Neural crest cell (in vitro differentiated cells): ENCODE results near the gene TIMM9. TPM values are rescaled to one million over a fixed set of nuclear protein-coding genes. Genes with fewer than 3 reads are reported as not detected.
A peak's percentile ranks its signal among the peaks of the same experiment; 100 is the strongest.

ENCODE experiments used
- DNase-seq: peaks from one replicate; pipeline ENCODE4 v3.0.0; 2021; ENCODE audit warnings: low read depth, mixed read lengths, low spot score
- H3K27ac Mint-ChIP-seq: one replicate; pipeline ENCODE4 v1.8.0; 2021; ENCODE audit warnings: mild to moderate bottlenecking, mixed read lengths; ENCODE audit not compliant: unreplicated experiment
- H3K27me3 Mint-ChIP-seq: 2 replicates; pipeline ENCODE4 v1.8.0; 2021; ENCODE audit warnings: low read depth, mild to moderate bottlenecking, mixed read lengths
- H3K36me3 Mint-ChIP-seq: 2 replicates; pipeline ENCODE4 v1.8.0; 2021; ENCODE audit warnings: low read depth, mild to moderate bottlenecking, mixed read lengths
- H3K4me1 Mint-ChIP-seq: 2 replicates; pipeline ENCODE4 v1.8.0; 2021; ENCODE audit warnings: mixed read lengths
- H3K4me3 Mint-ChIP-seq: one replicate; pipeline ENCODE4 v1.8.0; 2021; ENCODE audit warnings: mild to moderate bottlenecking, mixed read lengths
- H3K9me3 Mint-ChIP-seq: 2 replicates; pipeline ENCODE4 v1.8.0; 2021; ENCODE audit warnings: mixed read lengths
- total RNA-seq: library from RNA; stranded (reverse); gene quantifications from 2 replicates; pipeline ENCODE4 v1.2.1, GENCODE V29; 2021
- TF ChIP-seq, protein P1 (sequence below): fragments of 200-600 bp; sonication (generic); conservative IDR thresholded peaks from 2 replicates; pipeline ENCODE4 v1.5.0; 2021; ENCODE audit warnings: antibody characterized with exemption, mild to moderate bottlenecking

TIMM9 gene
- total RNA-seq, 1 donor from 2014 or later = 41.0 TPM

DNA sequence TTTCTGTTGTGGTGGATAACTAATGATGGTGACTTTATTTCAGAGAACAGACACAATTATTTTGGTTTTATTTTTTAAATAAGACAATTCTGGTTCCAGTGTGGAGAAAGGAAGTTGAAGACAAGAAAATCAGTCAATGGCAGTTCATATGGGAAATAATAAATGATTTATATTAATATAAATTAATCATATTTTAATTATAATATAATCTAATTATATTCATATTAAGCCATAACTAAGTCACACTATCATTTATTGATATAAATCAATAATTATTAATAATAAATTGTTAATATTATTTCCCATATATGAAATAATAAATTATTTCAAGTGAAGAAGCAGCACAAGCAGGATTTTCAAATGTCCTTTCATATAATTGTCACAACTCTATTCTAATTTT, 28.8 kb downstream of the TIMM9 start:
- no peaks in the 10 kb centered on the region for H3K9me3 Mint-ChIP-seq

DNA sequence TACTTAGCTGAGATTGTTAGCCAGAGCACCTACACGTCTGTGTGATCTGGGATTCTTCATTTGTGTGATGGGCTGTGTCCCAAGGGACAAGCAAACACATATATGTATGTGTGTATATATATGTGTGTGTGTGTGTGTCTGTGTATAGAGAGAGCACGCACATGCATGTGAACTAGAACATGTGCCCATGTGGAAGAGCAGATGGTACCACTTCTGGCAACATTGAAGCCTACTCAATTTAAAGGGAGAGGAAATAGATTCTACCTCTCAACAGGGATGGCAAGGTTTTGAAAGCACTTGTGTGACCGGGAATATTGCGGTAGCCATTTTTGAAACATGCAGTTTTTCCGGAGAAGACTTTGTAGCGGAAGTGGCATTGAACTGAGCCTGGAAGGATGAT, 30.2 kb downstream of the TIMM9 start:
- no peaks in the 10 kb centered on the region for H3K9me3 Mint-ChIP-seq
- H3K4me1 Mint-ChIP-seq = peaks cover 22% of the 10 kb centered on the region
- no peak for DNase-seq
- peak overlapping the region; percentile 35 for H3K4me3 Mint-ChIP-seq
- peaks cover 7% of the 10 kb centered on the region for H3K36me3 Mint-ChIP-seq
- TF ChIP-seq, protein P1, sequence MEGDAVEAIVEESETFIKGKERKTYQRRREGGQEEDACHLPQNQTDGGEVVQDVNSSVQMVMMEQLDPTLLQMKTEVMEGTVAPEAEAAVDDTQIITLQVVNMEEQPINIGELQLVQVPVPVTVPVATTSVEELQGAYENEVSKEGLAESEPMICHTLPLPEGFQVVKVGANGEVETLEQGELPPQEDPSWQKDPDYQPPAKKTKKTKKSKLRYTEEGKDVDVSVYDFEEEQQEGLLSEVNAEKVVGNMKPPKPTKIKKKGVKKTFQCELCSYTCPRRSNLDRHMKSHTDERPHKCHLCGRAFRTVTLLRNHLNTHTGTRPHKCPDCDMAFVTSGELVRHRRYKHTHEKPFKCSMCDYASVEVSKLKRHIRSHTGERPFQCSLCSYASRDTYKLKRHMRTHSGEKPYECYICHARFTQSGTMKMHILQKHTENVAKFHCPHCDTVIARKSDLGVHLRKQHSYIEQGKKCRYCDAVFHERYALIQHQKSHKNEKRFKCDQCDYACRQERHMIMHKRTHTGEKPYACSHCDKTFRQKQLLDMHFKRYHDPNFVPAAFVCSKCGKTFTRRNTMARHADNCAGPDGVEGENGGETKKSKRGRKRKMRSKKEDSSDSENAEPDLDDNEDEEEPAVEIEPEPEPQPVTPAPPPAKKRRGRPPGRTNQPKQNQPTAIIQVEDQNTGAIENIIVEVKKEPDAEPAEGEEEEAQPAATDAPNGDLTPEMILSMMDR = no peak
- no peaks in the 10 kb centered on the region for H3K27me3 Mint-ChIP-seq
- no peak overlapping the region for H3K27ac Mint-ChIP-seq

More for the DNA sequence above, 28.8 kb downstream of the TIMM9 start:
- TF ChIP-seq, protein P1 = no peak
- no peak overlapping the region for H3K27ac Mint-ChIP-seq
- H3K4me1 Mint-ChIP-seq = peaks cover 22% of the 10 kb centered on the region
- peaks cover 9% of the 10 kb centered on the region for H3K36me3 Mint-ChIP-seq
- no peaks in the 10 kb centered on the region for H3K27me3 Mint-ChIP-seq
- no peak for DNase-seq
- no peak overlapping the region for H3K4me3 Mint-ChIP-seq

DNA sequence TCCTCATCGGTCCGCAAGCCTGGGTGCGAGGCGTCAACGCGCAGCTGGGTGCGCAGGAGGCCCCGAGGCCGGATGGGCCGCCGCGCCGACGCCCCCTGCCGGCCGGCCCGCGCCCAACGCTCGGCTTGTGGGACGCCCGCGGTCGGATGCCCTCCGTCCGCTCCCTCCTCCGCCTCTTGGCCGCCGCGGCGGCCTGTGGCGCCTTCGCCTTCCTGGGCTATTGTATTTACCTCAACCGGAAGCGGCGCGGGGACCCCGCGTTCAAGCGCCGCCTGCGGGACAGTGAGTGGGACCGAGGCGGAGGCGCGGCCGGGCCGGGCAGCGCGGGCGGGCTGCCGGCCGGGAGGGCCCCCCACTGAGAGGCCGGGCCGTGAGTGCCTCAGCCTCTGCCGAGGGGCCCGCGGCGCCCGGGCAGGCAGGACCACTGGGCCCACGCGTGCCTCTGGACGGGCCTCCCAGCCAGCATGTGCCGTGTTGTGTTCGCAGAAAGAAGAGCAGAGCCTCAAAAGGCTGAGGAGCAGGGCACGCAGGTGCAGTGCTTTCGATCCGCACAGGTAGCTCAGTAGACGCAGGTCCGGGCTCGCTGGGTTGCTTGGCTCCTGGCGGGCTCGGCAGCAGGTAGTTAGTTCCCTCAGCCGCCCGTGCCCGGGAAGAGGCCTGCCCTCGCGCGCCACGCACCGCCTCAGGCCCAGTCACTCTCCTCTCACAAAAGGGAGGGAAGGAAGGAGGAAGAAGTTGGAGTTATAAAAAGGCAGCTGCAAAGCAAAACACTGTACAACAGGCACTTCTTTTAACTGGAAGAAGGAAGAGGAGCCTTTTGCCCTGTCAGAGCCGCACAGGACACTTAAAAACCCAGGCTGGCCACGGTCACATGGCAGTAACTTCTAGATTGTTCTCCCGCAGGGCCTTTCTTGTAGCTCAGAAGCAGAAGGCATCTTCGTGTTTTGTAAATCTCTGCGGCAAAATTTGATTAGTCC, 31.2 kb downstream of the TIMM9 start, which contains the start of gene TOMM20L:
TOMM20L (plus strand) TSS at position 119 of the 977 bp plus-strand sequence; CDS start at position 147, 28 bp downstream.
- DNase-seq = peak; percentile 72
- H3K4me1 Mint-ChIP-seq = peaks cover 22% of the 10 kb centered on the region
- H3K27ac Mint-ChIP-seq = peak within 1 kb of the TSS; percentile 91
- H3K27me3 Mint-ChIP-seq = no peaks in the 10 kb centered on the region
- peaks cover 7% of the 10 kb centered on the region for H3K36me3 Mint-ChIP-seq
- TF ChIP-seq, protein P1 = peak; percentile 91
- no peaks in the 10 kb centered on the region for H3K9me3 Mint-ChIP-seq
- H3K4me3 Mint-ChIP-seq = peak within 1 kb of the TSS; percentile 84

DNA sequence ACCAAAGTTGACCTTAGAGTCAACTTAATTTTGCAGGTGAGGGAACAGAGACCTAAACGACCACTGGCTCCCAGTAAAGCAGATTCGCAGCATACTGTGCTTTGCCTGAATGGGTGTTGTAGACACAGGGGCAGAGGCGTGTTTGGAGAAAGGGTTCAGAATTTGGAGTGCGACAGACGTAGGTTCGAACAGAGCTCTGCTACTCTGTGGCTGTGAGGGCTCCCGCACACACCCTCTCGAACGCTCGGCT, 31.8 kb downstream of the TIMM9 start:
- H3K27me3 Mint-ChIP-seq = no peaks in the 10 kb centered on the region
- TF ChIP-seq, protein P1 = no peak
- H3K36me3 Mint-ChIP-seq = peaks cover 3% of the 10 kb centered on the region
- DNase-seq = no peak
- peak overlapping the region; percentile 69 for H3K4me3 Mint-ChIP-seq
- H3K27ac Mint-ChIP-seq = no peak overlapping the region
- no peaks in the 10 kb centered on the region for H3K9me3 Mint-ChIP-seq
- H3K4me1 Mint-ChIP-seq = peaks cover 22% of the 10 kb centered on the region

DNA sequence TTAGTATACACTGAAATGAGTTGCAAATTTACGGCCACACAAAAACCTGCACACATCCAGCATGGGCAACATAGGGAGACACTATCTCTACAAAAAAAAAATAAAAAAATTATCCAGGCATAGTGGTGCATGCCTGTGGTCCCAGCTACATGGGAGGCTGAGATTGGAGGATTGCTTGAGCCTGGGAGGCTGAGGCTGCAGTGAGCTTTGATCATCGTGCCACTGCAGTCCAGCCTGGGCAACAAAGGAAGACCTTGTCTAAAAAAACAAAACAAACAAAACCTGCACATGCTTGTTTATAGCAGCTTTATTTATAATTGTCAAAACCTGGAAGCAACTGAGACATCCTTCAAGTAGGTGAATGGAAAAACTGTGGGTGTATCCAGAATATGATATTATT, 36.5 kb downstream of the TIMM9 start:
- H3K36me3 Mint-ChIP-seq = peaks cover 3% of the 10 kb centered on the region
- no peaks in the 10 kb centered on the region for H3K27me3 Mint-ChIP-seq
- peaks cover 3% of the 10 kb centered on the region for H3K9me3 Mint-ChIP-seq
- H3K4me3 Mint-ChIP-seq = no peak overlapping the region
- no peak for DNase-seq
- H3K4me1 Mint-ChIP-seq = peaks cover 4% of the 10 kb centered on the region
- no peak overlapping the region for H3K27ac Mint-ChIP-seq
- TF ChIP-seq, protein P1 = no peak
